ENCODE measurements around the gene TENM4. TPM values are rescaled to one million over a fixed set of nuclear protein-coding genes. Genes with fewer than 3 reads are reported as not detected.

Gene TENM4
- polyA plus RNA-seq, 1 experiment = 0.39 TPM

- H3K4me3 ChIP-seq (ENCODE audit: low read depth, low read length) = no peak overlapping the region
- no peak for TF ChIP-seq CTCF (IDR thresholded peaks at IDR 0.05; ENCODE audit: insufficient read depth, low read depth, low read length)
- POLR2A ChIA-PET = no interaction called here
- H3K36me3 ChIP-seq (ENCODE audit: control insufficient read depth, insufficient read depth, low read length) = no peaks in the 10 kb centered on the region
- H3K27me3 ChIP-seq (ENCODE audit: control insufficient read depth, insufficient read depth, low read length) = no peaks in the 10 kb centered on the region
- no peak for DNase-seq (ENCODE audit: low read depth)
- CTCF ChIA-PET = interaction anchor here (1.1 kb wide), 1 partner anchor 15 kb away, joined by 3 read pairs; no protein-coding TSS in a partner anchor
These were observed 145.7 kb downstream of the TENM4 start for GRCh38 chr11:79294845-79295731.

GRCh38 chr11:79291948-79292347 is 148.9 kb downstream of the TENM4 start:
- POLR2A ChIA-PET = no interaction called here
- no peak for TF ChIP-seq CTCF (IDR thresholded peaks at IDR 0.05; ENCODE audit: insufficient read depth, low read depth, low read length)
- no peak overlapping the region for H3K4me3 ChIP-seq (ENCODE audit: low read depth, low read length)
- no peak for DNase-seq (ENCODE audit: low read depth)
- H3K36me3 ChIP-seq (ENCODE audit: control insufficient read depth, insufficient read depth, low read length) = no peaks in the 10 kb centered on the region
- no peaks in the 10 kb centered on the region; the same call in 1 of the 2 replicates for H3K27me3 ChIP-seq (ENCODE audit: control insufficient read depth, insufficient read depth, low read length)
- CTCF ChIA-PET = no interaction called here

GRCh38 chr11:79290761-79291160 is 150.1 kb downstream of the TENM4 start:
- H3K36me3 ChIP-seq (ENCODE audit: control insufficient read depth, insufficient read depth, low read length) = no peaks in the 10 kb centered on the region
- POLR2A ChIA-PET = no interaction called here
- CTCF ChIA-PET = no interaction called here
- TF ChIP-seq CTCF (IDR thresholded peaks at IDR 0.05; ENCODE audit: insufficient read depth, low read depth, low read length) = no peak
- H3K4me3 ChIP-seq (ENCODE audit: low read depth, low read length) = no peak overlapping the region
- no peak for DNase-seq (ENCODE audit: low read depth)
- no peaks in the 10 kb centered on the region; the same call in 1 of the 2 replicates for H3K27me3 ChIP-seq (ENCODE audit: control insufficient read depth, insufficient read depth, low read length)

- ChIA-PET POLR2A (no interaction called here), CTCF (interaction anchor here (1.0 kb wide), 1 partner anchor 15 kb away, joined by 3 read pairs; no protein-coding TSS in a partner anchor)
- Histone ChIP-seq H3K27me3 (ENCODE audit: control insufficient read depth, insufficient read depth, low read length) (no peaks in the 10 kb centered on the region; the same call in 1 of the 2 replicates), H3K4me3 (ENCODE audit: low read depth, low read length) (no peak overlapping the region), H3K36me3 (ENCODE audit: control insufficient read depth, insufficient read depth, low read length) (no peaks in the 10 kb centered on the region)
- TF ChIP-seq CTCF (IDR thresholded peaks at IDR 0.05; ENCODE audit: insufficient read depth, low read depth, low read length) = no peak
- no peak for DNase-seq (ENCODE audit: low read depth)
These were observed 152.9 kb downstream of the TENM4 start for GRCh38 chr11:79287952-79288351.

- ChIA-PET POLR2A (no interaction called here), CTCF (no interaction called here)
- no peak for TF ChIP-seq CTCF (IDR thresholded peaks at IDR 0.05; ENCODE audit: insufficient read depth, low read depth, low read length)
- Histone ChIP-seq H3K4me3 (ENCODE audit: low read depth, low read length) (no peak overlapping the region), H3K27me3 (ENCODE audit: control insufficient read depth, insufficient read depth, low read length) (no peaks in the 10 kb centered on the region; the same call in 1 of the 2 replicates), H3K36me3 (ENCODE audit: control insufficient read depth, insufficient read depth, low read length) (no peaks in the 10 kb centered on the region)
- DNase-seq (ENCODE audit: low read depth) = no peak
These were observed 155.1 kb downstream of the TENM4 start for GRCh38 chr11:79285756-79286155.

All from BJ (cell line).